Measurements from ENCODE around the gene ERFE.

DNA sequence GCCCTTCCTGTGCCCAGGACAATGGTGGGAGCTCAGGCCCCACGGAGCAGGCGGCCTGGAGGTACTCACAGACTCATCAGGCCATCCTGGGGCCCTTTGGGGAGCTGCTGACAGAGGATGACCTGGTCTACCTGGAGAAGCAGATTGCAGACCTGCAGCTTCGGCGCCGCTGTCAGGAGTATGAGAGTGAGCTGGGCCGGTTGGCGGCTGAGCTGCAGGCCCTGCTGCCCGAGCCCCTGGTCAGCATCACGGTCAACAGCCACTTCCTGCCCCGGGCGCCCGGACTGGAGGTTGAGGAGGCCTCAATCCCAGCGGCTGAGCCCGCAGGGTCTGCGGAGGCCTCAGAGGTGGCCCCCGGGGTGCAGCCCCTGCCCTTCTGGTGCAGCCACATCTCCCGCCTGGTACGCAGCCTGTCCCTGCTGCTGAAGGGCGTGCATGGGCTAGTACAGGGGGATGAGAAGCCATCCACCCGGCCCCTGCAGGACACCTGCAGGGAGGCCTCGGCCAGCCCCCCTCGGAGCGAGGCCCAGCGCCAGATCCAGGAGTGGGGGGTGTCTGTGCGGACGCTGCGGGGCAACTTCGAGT is 28.6 kb upstream of the ERFE start:
- no peak for TF ChIP-seq ESRRA (CRISPR knock-in tag; IDR thresholded peaks at IDR 0.05; ENCODE audit: low read depth)
- no peak for TF ChIP-seq GABPA (IDR thresholded peaks at IDR 0.05; ENCODE audit: low read depth, low read length)
- no peak for TF ChIP-seq GABPA (CRISPR knock-in tag; IDR thresholded peaks at IDR 0.05; ENCODE audit: low read depth)
- TF ChIP-seq, protein P1, sequence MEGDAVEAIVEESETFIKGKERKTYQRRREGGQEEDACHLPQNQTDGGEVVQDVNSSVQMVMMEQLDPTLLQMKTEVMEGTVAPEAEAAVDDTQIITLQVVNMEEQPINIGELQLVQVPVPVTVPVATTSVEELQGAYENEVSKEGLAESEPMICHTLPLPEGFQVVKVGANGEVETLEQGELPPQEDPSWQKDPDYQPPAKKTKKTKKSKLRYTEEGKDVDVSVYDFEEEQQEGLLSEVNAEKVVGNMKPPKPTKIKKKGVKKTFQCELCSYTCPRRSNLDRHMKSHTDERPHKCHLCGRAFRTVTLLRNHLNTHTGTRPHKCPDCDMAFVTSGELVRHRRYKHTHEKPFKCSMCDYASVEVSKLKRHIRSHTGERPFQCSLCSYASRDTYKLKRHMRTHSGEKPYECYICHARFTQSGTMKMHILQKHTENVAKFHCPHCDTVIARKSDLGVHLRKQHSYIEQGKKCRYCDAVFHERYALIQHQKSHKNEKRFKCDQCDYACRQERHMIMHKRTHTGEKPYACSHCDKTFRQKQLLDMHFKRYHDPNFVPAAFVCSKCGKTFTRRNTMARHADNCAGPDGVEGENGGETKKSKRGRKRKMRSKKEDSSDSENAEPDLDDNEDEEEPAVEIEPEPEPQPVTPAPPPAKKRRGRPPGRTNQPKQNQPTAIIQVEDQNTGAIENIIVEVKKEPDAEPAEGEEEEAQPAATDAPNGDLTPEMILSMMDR (CRISPR knock-in tag; IDR thresholded peaks at IDR 0.05): no peak
- TF ChIP-seq ZNF335 (CRISPR knock-in tag; IDR thresholded peaks at IDR 0.05): no peak
- no peak for TF ChIP-seq SCMH1 (CRISPR knock-in tag; IDR thresholded peaks at IDR 0.05; ENCODE audit: borderline replicate concordance)
- no peak for TF ChIP-seq HIVEP1 (CRISPR knock-in tag; IDR thresholded peaks at IDR 0.05)
- no peak for TF ChIP-seq ZMYM2 (CRISPR knock-in tag; IDR thresholded peaks at IDR 0.05)

Measured in HepG2 (cell line).